ENCODE data around the gene PAX5. TPM values are rescaled to one million over a fixed set of nuclear protein-coding genes. Genes with fewer than 3 reads are reported as not detected.

The PAX5 gene
- total RNA-seq, 2 experiments from 2014 or later, result 0.10 to 0.12 TPM

- CTCF ChIA-PET, result interaction anchor here (0.6 to 1.9 kb wide), 5 partner anchors 12 to 1549 kb away, joined by 3 to 5 read pairs (median 3); no protein-coding TSS in a partner anchor
- Mint-ChIP-seq H3K4me3 (no peak overlapping the region), H3K27ac (no peak overlapping the region), H3K4me1 (peaks cover 4% of the 10 kb centered on the region), H3K9me3 (no peaks in the 10 kb centered on the region), H3K27me3 (peaks cover 33% of the 10 kb centered on the region), H3K36me3 (ENCODE audit: low read depth) (no peaks in the 10 kb centered on the region)
- POLR2A ChIA-PET, result no interaction called here
- no peak for DNase-seq
Observed at GRCh38 chr9:36903541-36904435, 130.3 kb downstream of the PAX5 start.

GRCh38 chr9:36902861-36903524, 131.1 kb downstream of the PAX5 start:
- peaks cover 28% of the 10 kb centered on the region for H3K27me3 Mint-ChIP-seq
- POLR2A ChIA-PET, result no interaction called here
- CTCF ChIA-PET, result interaction anchor here (1.9 kb wide), 1 partner anchor 15 kb away, joined by 5 read pairs; no protein-coding TSS in a partner anchor

GRCh38 chr9:36902080-36902716, 131.9 kb downstream of the PAX5 start:
- H3K4me3 Mint-ChIP-seq, result no peak overlapping the region
- ChIA-PET POLR2A (no interaction called here), CTCF (no interaction called here)
- H3K36me3 Mint-ChIP-seq (ENCODE audit: low read depth), result no peaks in the 10 kb centered on the region
- peaks cover 4% of the 10 kb centered on the region for H3K4me1 Mint-ChIP-seq
- H3K27me3 Mint-ChIP-seq, result peaks cover 22% of the 10 kb centered on the region
- no peak for DNase-seq
- no peak overlapping the region for H3K27ac Mint-ChIP-seq
- no peaks in the 10 kb centered on the region for H3K9me3 Mint-ChIP-seq

More at GRCh38 chr9:36902861-36903524, 131.1 kb downstream of the PAX5 start:
- no peaks in the 10 kb centered on the region for H3K36me3 Mint-ChIP-seq (ENCODE audit: low read depth)
- no peak for DNase-seq
- peaks cover 4% of the 10 kb centered on the region for H3K4me1 Mint-ChIP-seq
- H3K27ac Mint-ChIP-seq, result no peak overlapping the region
- H3K9me3 Mint-ChIP-seq, result no peaks in the 10 kb centered on the region
- no peak overlapping the region for H3K4me3 Mint-ChIP-seq

- ChIA-PET POLR2A (no interaction called here), CTCF (no interaction called here)
- peaks cover 4% of the 10 kb centered on the region for H3K4me1 Mint-ChIP-seq
- no peak overlapping the region for H3K4me3 Mint-ChIP-seq
- H3K27ac Mint-ChIP-seq, result no peak overlapping the region
- H3K36me3 Mint-ChIP-seq (ENCODE audit: low read depth), result no peaks in the 10 kb centered on the region
- peaks cover 17% of the 10 kb centered on the region for H3K27me3 Mint-ChIP-seq
- no peak for DNase-seq
- no peaks in the 10 kb centered on the region for H3K9me3 Mint-ChIP-seq
Observed at GRCh38 chr9:36901528-36901927, 132.5 kb downstream of the PAX5 start.

GRCh38 chr9:36900856-36901220, 133.2 kb downstream of the PAX5 start:
- H3K36me3 Mint-ChIP-seq (ENCODE audit: low read depth), result no peaks in the 10 kb centered on the region
- H3K9me3 Mint-ChIP-seq, result no peaks in the 10 kb centered on the region
- no peak overlapping the region for H3K27ac Mint-ChIP-seq
- no peak for DNase-seq
- CTCF ChIA-PET, result interaction anchor here (0.7 kb wide), 1 partner anchor 16 kb away, joined by 3 read pairs; no protein-coding TSS in a partner anchor
- H3K4me1 Mint-ChIP-seq, result peaks cover 4% of the 10 kb centered on the region
- H3K27me3 Mint-ChIP-seq, result peaks cover 13% of the 10 kb centered on the region
- POLR2A ChIA-PET, result no interaction called here
- no peak overlapping the region for H3K4me3 Mint-ChIP-seq

GRCh38 chr9:36900136-36900855, 133.8 kb downstream of the PAX5 start:
- ChIA-PET CTCF (interaction anchor here (0.7 kb wide), 1 partner anchor 17 kb away, joined by 3 read pairs; no protein-coding TSS in a partner anchor), POLR2A (no interaction called here)
- peaks cover 4% of the 10 kb centered on the region for H3K4me1 Mint-ChIP-seq
- H3K9me3 Mint-ChIP-seq, result no peaks in the 10 kb centered on the region
- no peaks in the 10 kb centered on the region for H3K36me3 Mint-ChIP-seq (ENCODE audit: low read depth)
- no peak for DNase-seq
- H3K27ac Mint-ChIP-seq, result no peak overlapping the region
- H3K4me3 Mint-ChIP-seq, result no peak overlapping the region
- H3K27me3 Mint-ChIP-seq, result peaks cover 8% of the 10 kb centered on the region

GRCh38 chr9:36899406-36899805, 134.7 kb downstream of the PAX5 start:
- no peaks in the 10 kb centered on the region for H3K36me3 Mint-ChIP-seq (ENCODE audit: low read depth)
- CTCF ChIA-PET, result no interaction called here
- POLR2A ChIA-PET, result no interaction called here
- no peak overlapping the region for H3K27ac Mint-ChIP-seq
- no peak for DNase-seq
- peaks cover 2% of the 10 kb centered on the region for H3K27me3 Mint-ChIP-seq
- H3K4me1 Mint-ChIP-seq, result peaks cover 4% of the 10 kb centered on the region
- H3K9me3 Mint-ChIP-seq, result no peaks in the 10 kb centered on the region
- H3K4me3 Mint-ChIP-seq, result no peak overlapping the region

- no peaks in the 10 kb centered on the region for H3K4me1 Mint-ChIP-seq
- H3K9me3 Mint-ChIP-seq, result no peaks in the 10 kb centered on the region
- no peak overlapping the region for H3K27ac Mint-ChIP-seq
- no peaks in the 10 kb centered on the region for H3K36me3 Mint-ChIP-seq (ENCODE audit: low read depth)
- no peak for DNase-seq
- POLR2A ChIA-PET, result no interaction called here
- peaks cover 2% of the 10 kb centered on the region for H3K27me3 Mint-ChIP-seq
- H3K4me3 Mint-ChIP-seq, result no peak overlapping the region
- CTCF ChIA-PET, result interaction anchor here (0.9 kb wide), 1 partner anchor 24 kb away, joined by 4 read pairs; no protein-coding TSS in a partner anchor
Observed at GRCh38 chr9:36898431-36899020, 135.5 kb downstream of the PAX5 start.

GRCh38 chr9:36897478-36897877, 136.6 kb downstream of the PAX5 start:
- POLR2A ChIA-PET, result no interaction called here
- Mint-ChIP-seq H3K4me3 (no peak overlapping the region), H3K4me1 (no peaks in the 10 kb centered on the region), H3K36me3 (ENCODE audit: low read depth) (no peaks in the 10 kb centered on the region), H3K9me3 (no peaks in the 10 kb centered on the region), H3K27me3 (peaks cover 2% of the 10 kb centered on the region), H3K27ac (no peak overlapping the region)
- no peak for DNase-seq
- CTCF ChIA-PET, result interaction anchor here (1.0 to 1.2 kb wide), 2 partner anchors 25 to 30 kb away, joined by 3 to 5 read pairs; no protein-coding TSS in a partner anchor

- H3K4me1 Mint-ChIP-seq, result no peaks in the 10 kb centered on the region
- no peak for DNase-seq
- peaks cover 2% of the 10 kb centered on the region for H3K27me3 Mint-ChIP-seq
- H3K9me3 Mint-ChIP-seq, result no peaks in the 10 kb centered on the region
- ChIA-PET POLR2A (no interaction called here), CTCF (interaction anchor here (1.0 to 1.2 kb wide), 3 partner anchors 24 to 45 kb away, joined by 3 to 5 read pairs (median 3); no protein-coding TSS in a partner anchor)
- no peak overlapping the region for H3K4me3 Mint-ChIP-seq
- H3K36me3 Mint-ChIP-seq (ENCODE audit: low read depth), result no peaks in the 10 kb centered on the region
- H3K27ac Mint-ChIP-seq, result no peak overlapping the region
Observed at GRCh38 chr9:36897019-36897418, 137.0 kb downstream of the PAX5 start.

GRCh38 chr9:36896296-36896695, 137.8 kb downstream of the PAX5 start:
- Mint-ChIP-seq H3K4me1 (no peaks in the 10 kb centered on the region), H3K27me3 (peaks cover 6% of the 10 kb centered on the region), H3K4me3 (no peak overlapping the region), H3K36me3 (ENCODE audit: low read depth) (no peaks in the 10 kb centered on the region), H3K9me3 (no peaks in the 10 kb centered on the region), H3K27ac (no peak overlapping the region)
- ChIA-PET CTCF (interaction anchor here (1.2 kb wide), 1 partner anchor 46 kb away, joined by 3 read pairs; no protein-coding TSS in a partner anchor), POLR2A (no interaction called here)
- DNase-seq, result no peak

GRCh38 chr9:36895744-36896260, 138.3 kb downstream of the PAX5 start:
- Mint-ChIP-seq H3K27me3 (peaks cover 6% of the 10 kb centered on the region), H3K4me1 (no peaks in the 10 kb centered on the region), H3K4me3 (no peak overlapping the region), H3K36me3 (ENCODE audit: low read depth) (no peaks in the 10 kb centered on the region), H3K27ac (no peak overlapping the region), H3K9me3 (no peaks in the 10 kb centered on the region)
- no peak for DNase-seq
- ChIA-PET CTCF (interaction anchor here (1.2 kb wide), 1 partner anchor 46 kb away, joined by 3 read pairs; no protein-coding TSS in a partner anchor), POLR2A (no interaction called here)

All from activated CD4-positive, alpha-beta T cell treated with anti-CD3 and anti-CD28 coated beads, Interleukin-2, amount 10 ng/mL, durations not matched to agents 7 days and 5 days (primary cell).